GM12878 (cell line): ENCODE results near the gene TMEM91.

Experiments used
- POLR2AphosphoS5 ChIP-seq: IDR thresholded peaks from 2 replicates; pipeline ENCODE4 v1.6.1; 2011; ENCODE audit warnings: mild to moderate bottlenecking, low read length, inconsistent platforms
- ZBED1 ChIP-seq: IDR thresholded peaks from 2 replicates; pipeline ENCODE4 v1.6.1; 2016; ENCODE audit warnings: borderline replicate concordance
- TF ChIP-seq, protein P1 (sequence below), 3 experiments: IDR thresholded peaks in 2 of 3; conservative IDR thresholded peaks in 1 of 3; 2 replicates each; pipeline ENCODE4 v1.5.1; 2011; ENCODE audit warnings: low read depth in 3 of 3, low read length in 3 of 3, mild to moderate bottlenecking in 3 of 3, control low read depth in 2 of 3, moderate library complexity in 2 of 3, inconsistent platforms in 1 of 3, mixed read lengths in 1 of 3; ENCODE audit not compliant: control insufficient read depth in 2 of 3, insufficient read depth in 1 of 3; ENCODE audit errors: extremely low read depth in 1 of 3

- no peak for TF ChIP-seq POLR2AphosphoS5
- TF ChIP-seq, protein P1, sequence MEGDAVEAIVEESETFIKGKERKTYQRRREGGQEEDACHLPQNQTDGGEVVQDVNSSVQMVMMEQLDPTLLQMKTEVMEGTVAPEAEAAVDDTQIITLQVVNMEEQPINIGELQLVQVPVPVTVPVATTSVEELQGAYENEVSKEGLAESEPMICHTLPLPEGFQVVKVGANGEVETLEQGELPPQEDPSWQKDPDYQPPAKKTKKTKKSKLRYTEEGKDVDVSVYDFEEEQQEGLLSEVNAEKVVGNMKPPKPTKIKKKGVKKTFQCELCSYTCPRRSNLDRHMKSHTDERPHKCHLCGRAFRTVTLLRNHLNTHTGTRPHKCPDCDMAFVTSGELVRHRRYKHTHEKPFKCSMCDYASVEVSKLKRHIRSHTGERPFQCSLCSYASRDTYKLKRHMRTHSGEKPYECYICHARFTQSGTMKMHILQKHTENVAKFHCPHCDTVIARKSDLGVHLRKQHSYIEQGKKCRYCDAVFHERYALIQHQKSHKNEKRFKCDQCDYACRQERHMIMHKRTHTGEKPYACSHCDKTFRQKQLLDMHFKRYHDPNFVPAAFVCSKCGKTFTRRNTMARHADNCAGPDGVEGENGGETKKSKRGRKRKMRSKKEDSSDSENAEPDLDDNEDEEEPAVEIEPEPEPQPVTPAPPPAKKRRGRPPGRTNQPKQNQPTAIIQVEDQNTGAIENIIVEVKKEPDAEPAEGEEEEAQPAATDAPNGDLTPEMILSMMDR (IDR thresholded peaks at IDR 0.05 in 2 of 3, conservative IDR thresholded peaks at IDR 0.05 in 1 of 3; ENCODE audit: control insufficient read depth in 2 of 3, extremely low read depth in 1 of 3, insufficient read depth in 1 of 3, low read depth in 3 of 3, low read length in 3 of 3), result no peak
- no peak for TF ChIP-seq ZBED1
These were observed 30.9 kb downstream of the TMEM91 start for GRCh38 chr19:41407271-41407670.
